Upper lobe of right lung (tissue), 1 donor: ENCODE data around the gene TLR9. TPM values are rescaled to one million over a fixed set of nuclear protein-coding genes. Genes with fewer than 3 reads are reported as not detected.
A peak's percentile ranks its signal among the peaks of the same experiment; 100 is the strongest.

Experiments used
- ATAC-seq: fragments of 200-7000 bp; cut with Tn5 transposase; one replicate; pipeline ENCODE4 v1.9.1; 2020; ENCODE audit warnings: mild to moderate bottlenecking, moderate library complexity
- DNase-seq: peaks from one replicate; pipeline ENCODE4 v3.0.0-alpha.2; 2020
- H3K27ac ChIP-seq: fragments of 200-600 bp; one replicate; pipeline ENCODE4 v1.8.0; 2022
- H3K27me3 ChIP-seq: fragments of 200-600 bp; one replicate; pipeline ENCODE4 v1.8.0; 2022; ENCODE audit warnings: mild to moderate bottlenecking
- H3K36me3 ChIP-seq: fragments of 200-600 bp; one replicate; pipeline ENCODE4 v1.8.0; 2022
- H3K4me1 ChIP-seq: fragments of 200-600 bp; one replicate; pipeline ENCODE4 v1.8.0; 2022
- H3K4me3 ChIP-seq: fragments of 200-600 bp; one replicate; pipeline ENCODE4 v1.8.0; 2022; ENCODE audit warnings: mild to moderate bottlenecking
- H3K9me3 ChIP-seq: fragments of 200-600 bp; one replicate; pipeline ENCODE4 v1.8.0; 2022
- intact Hi-C: fragments of 100-400 bp; cut with DNase I; formaldehyde crosslinking; loops from one replicate; pipeline ENCODE4 v1.11.0; 2022
- microRNA-seq: library from miRNA; unstranded; fragments of <30 nt; microRNA quantifications from one replicate; pipeline ENCODE4 v1.2.0, GENCODE V29; 2020; ENCODE audit warnings: borderline microRNAs expressed
- total RNA-seq: library from RNA; stranded (reverse); fragmentation: NEBNext Ultra II Directional; extraction: Animal tissue kit (Norgen Biotek cat#: 25700); gene quantifications from one replicate; pipeline ENCODE4 v1.2.1, GENCODE V29; 2021
- TF ChIP-seq, protein P1 (sequence below): fragments of 200-600 bp; IDR thresholded peaks from one replicate; pipeline ENCODE4 v1.8.0; 2022; ENCODE audit warnings: antibody characterized with exemption
- donor health status: DM: no; HTN: yes; CAD: no; lungs with severe emphysema.

TLR9 gene
- total RNA-seq, 1 donor from 2014 or later = 0.87 TPM

DNA sequence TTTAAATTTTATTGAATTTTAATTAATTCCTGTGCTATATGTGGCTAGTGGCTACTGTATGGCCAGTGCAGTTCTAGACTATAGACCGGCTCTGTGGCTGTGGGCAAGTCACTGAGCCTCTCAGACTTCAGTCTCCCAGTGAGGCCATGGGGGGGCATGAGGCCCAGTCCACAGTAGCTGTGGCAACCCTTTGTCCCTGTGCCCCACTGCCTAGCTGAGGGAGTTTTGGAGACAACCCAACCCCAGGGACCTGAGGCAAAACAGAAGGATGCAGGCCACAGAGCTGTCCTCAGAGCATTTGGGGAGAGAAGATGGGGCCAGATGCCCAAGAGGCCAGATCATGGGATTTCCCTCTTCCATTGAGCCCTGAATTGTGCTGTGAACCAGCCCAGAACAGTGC is 52.3 kb downstream of the TLR9 start:
- H3K27ac ChIP-seq = no peak overlapping the region
- ATAC-seq (no peak), DNase-seq (no peak)
- TF ChIP-seq, protein P1, sequence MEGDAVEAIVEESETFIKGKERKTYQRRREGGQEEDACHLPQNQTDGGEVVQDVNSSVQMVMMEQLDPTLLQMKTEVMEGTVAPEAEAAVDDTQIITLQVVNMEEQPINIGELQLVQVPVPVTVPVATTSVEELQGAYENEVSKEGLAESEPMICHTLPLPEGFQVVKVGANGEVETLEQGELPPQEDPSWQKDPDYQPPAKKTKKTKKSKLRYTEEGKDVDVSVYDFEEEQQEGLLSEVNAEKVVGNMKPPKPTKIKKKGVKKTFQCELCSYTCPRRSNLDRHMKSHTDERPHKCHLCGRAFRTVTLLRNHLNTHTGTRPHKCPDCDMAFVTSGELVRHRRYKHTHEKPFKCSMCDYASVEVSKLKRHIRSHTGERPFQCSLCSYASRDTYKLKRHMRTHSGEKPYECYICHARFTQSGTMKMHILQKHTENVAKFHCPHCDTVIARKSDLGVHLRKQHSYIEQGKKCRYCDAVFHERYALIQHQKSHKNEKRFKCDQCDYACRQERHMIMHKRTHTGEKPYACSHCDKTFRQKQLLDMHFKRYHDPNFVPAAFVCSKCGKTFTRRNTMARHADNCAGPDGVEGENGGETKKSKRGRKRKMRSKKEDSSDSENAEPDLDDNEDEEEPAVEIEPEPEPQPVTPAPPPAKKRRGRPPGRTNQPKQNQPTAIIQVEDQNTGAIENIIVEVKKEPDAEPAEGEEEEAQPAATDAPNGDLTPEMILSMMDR = no peak
- intact Hi-C loops = no loop called here
- H3K36me3 ChIP-seq = no peaks in the 10 kb centered on the region
- H3K9me3 ChIP-seq = no peaks in the 10 kb centered on the region
- H3K27me3 ChIP-seq = no peaks in the 10 kb centered on the region
- no peaks in the 10 kb centered on the region for H3K4me1 ChIP-seq
- no peak overlapping the region for H3K4me3 ChIP-seq

DNA sequence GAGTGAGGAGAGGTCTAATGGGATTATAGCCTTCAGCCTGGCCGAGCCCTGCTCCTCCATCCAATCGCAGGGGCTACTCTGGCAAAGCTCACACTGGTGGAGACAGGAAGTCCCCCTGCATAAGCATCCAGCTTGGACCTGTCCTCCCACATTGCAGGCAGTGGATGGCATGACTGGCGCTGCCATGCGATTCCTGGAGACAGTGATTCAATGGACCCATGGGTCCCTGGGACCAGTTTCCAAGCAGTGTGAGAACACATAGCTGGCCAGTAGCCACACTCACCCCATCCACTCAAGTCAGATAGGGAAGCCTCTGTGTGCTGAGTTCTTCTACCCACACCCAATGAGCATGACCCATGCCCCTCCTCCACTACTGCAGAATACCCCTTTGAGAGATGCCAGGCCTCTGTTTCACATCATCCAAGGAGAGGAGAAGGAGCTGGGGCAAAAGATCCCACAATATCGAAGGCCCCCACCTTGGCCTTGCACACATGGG is 53.1 kb downstream of the TLR9 start:
- DNase-seq (no peak), ATAC-seq (no peak)
- Histone ChIP-seq H3K27me3 (no peaks in the 10 kb centered on the region), H3K9me3 (no peaks in the 10 kb centered on the region), H3K27ac (no peak overlapping the region), H3K4me1 (no peaks in the 10 kb centered on the region), H3K36me3 (no peaks in the 10 kb centered on the region), H3K4me3 (no peak overlapping the region)
- intact Hi-C loops = no loop called here
- TF ChIP-seq, protein P1 = no peak

DNA sequence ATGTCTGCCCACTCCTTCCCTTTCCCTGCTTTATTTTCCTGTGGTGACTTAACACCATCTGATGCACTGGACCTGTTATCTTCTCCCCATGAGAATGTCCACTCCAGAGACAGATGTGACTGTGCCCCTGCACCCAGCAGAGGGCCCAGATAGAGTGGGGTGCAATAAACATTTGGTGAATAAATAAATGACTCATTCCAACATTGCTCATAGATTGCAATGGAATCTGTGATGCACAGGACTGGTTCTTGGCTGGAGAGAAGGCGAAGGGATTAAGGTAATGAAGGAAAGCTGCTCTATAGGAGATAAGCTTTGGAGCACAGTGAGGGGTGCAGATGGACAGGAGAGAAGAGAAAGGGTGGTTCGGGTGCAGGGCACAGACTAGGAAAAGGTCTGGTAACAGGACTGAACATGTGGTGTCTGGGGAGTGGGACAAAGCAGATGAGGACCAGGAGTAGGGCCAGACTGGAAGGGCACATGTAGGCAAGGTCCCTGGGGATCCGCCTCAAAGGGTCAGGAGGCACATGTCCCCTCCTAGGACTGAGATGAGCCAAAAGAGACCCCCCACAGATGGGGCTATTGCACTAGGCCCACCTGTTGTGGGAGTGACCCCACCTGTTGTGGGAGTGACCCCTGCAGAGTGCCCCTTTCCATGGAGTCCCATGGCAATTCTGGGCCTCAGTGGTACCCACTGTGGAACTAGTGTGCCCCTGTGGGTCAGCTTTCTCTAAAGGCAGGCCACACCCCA is 53.8 kb downstream of the TLR9 start:
- ATAC-seq = no peak
- Histone ChIP-seq H3K4me3 (no peak overlapping the region), H3K9me3 (no peaks in the 10 kb centered on the region), H3K4me1 (no peaks in the 10 kb centered on the region), H3K27ac (no peak overlapping the region), H3K27me3 (no peaks in the 10 kb centered on the region), H3K36me3 (no peaks in the 10 kb centered on the region)
- TF ChIP-seq, protein P1 = no peak
- intact Hi-C loops = no loop called here
- no peak for DNase-seq

Small RNAs within 50 kb of the gene (microRNA-seq; reads per million reads assigned to microRNA genes)
- gene MIRLET7G = 45,076 reads per million, percentile 99 among the genes with 10 or more reads in this experiment

Other genes starting within 250 kb of the TLR9 start
- 26.5 TPM for gene ACY1, start 242.1 kb downstream of the TLR9 start, total RNA-seq
- 810 TPM for gene RPL29, start 229.8 kb downstream of the TLR9 start, total RNA-seq
- 40.7 TPM for gene DUSP7, start 169.1 kb downstream of the TLR9 start, total RNA-seq
- gene POC1A, start 71.2 kb downstream of the TLR9 start, total RNA-seq = 2.5 TPM
- 78.9 TPM for gene ALAS1, start 27.5 kb downstream of the TLR9 start, total RNA-seq
- 50.4 TPM for gene TWF2, start 13.5 kb upstream of the TLR9 start, total RNA-seq
- gene PPM1M, start 20.1 kb upstream of the TLR9 start, total RNA-seq = 44.0 TPM
- 61.9 TPM for gene WDR82, start 53.0 kb upstream of the TLR9 start, total RNA-seq
- gene GLYCTK, start 62.2 kb upstream of the TLR9 start, total RNA-seq = 11.5 TPM
- 11.2 TPM for gene DNAH1, start 90.7 kb upstream of the TLR9 start, total RNA-seq
- gene BAP1, start 184.4 kb upstream of the TLR9 start, total RNA-seq = 71.4 TPM
- gene PHF7, start 185.0 kb upstream of the TLR9 start, total RNA-seq = 6.8 TPM
- gene SEMA3G, start 219.5 kb upstream of the TLR9 start, total RNA-seq = 27.6 TPM
- gene TNNC1, start 228.4 kb upstream of the TLR9 start, total RNA-seq = 88.9 TPM
- gene NISCH, start 230.0 kb upstream of the TLR9 start, total RNA-seq = 94.6 TPM